G401 (cell line): ENCODE data around the gene TIMM44. TPM values are rescaled to one million over a fixed set of nuclear protein-coding genes. Genes with fewer than 3 reads are reported as not detected.

Experiments used
- DNase-seq: peaks from one replicate; pipeline ENCODE4 v3.0.0-alpha.2; 2015; ENCODE audit warnings: low spot score
- in situ Hi-C: cut with HindIII; loops from 2 replicates; pipeline ENCODE4 v1.10.0; 2016; ENCODE audit warnings: low sequenced_read_pairs, mixed read lengths
- total RNA-seq: library from RNA; depleted of rRNA; stranded (reverse); fragments of >200 nt; shearing (Covaris generic); gene quantifications from 2 replicates; pipeline ENCODE4 v1.2.3, GENCODE V29; 2014

TIMM44 gene
- total RNA-seq, 1 experiment from 2014 or later = 168 TPM

DNA sequence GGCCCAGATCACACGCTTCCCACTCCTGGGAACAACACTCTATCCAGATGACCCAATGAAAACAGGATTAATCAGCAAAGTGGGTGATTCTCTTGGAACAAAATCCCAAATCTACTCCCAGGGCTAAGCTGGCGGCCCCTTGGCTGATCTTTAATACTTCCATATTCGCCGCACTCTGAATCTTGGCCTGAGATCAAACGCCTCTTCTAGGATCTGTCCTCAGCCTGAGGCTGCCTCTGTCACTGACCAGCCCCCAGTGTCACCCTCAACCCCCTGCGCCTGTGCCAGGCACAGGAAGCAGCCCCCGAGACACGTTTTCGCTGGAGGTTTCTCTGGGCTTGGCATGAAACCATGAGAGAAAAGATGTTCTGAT is 15.1 kb downstream of the TIMM44 start:
- in situ Hi-C loops = no loop called here
- no peak for DNase-seq

GRCh38 chr19:7927605-7928333 is 15.7 kb downstream of the TIMM44 start:
- in situ Hi-C loops = no loop called here
- no peak for DNase-seq

- no peak for DNase-seq
- in situ Hi-C loops = no loop called here
These were observed 16.5 kb downstream of the TIMM44 start for GRCh38 chr19:7926727-7927604.

GRCh38 chr19:7926021-7926726 is 17.3 kb downstream of the TIMM44 start, which contains the start of gene CTXN1:
TSS of gene CTXN1 (minus strand) at chr19:7926135. CDS start at chr19:7925538, 597 bp downstream.
- no peak for DNase-seq
- in situ Hi-C loops = no loop called here

- in situ Hi-C loops = no loop called here
These were observed 18.2 kb downstream of the TIMM44 start for GRCh38 chr19:7925171-7925851.

GRCh38 chr19:7924651-7925170 is 18.8 kb downstream of the TIMM44 start:
- in situ Hi-C loops = loop anchor here (5.0 kb wide), 1 partner anchor 72 kb away; no protein-coding TSS in a partner anchor
- DNase-seq = no peak

More at GRCh38 chr19:7925171-7925851, 18.2 kb downstream of the TIMM44 start:
- DNase-seq = peak; percentile 50

DNA sequence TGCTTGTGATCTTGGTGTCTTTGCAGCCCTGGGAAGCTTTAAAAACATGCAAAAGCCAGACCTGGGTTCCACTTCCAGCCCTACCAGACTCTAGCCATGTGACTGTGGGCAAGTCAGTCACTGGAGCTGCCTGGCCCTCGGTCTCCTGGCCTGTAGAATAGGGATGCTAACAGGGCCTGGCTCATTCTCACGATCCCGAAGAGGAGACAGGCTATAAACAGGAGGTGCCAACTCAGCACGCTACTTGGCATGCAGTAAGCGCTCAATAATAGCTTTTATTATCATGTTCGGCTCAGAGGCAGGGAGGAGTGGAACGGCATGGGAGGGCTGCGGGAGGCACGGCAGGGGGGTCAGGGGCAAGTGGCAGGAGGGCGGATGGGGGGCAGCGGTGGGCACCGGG is 19.2 kb downstream of the TIMM44 start:
- in situ Hi-C loops = loop anchor here (5.0 kb wide), 1 partner anchor 72 kb away; no protein-coding TSS in a partner anchor

GRCh38 chr19:7923295-7924191 is 19.9 kb downstream of the TIMM44 start:
- in situ Hi-C loops = loop anchor here (5.0 kb wide), 1 partner anchor 71 kb away; no protein-coding TSS in a partner anchor

More for the DNA sequence above, 19.2 kb downstream of the TIMM44 start:
- DNase-seq = no peak

GRCh38 chr19:7922836-7923195 is 20.6 kb downstream of the TIMM44 start:
- in situ Hi-C loops = loop anchor here (5.0 kb wide), 1 partner anchor 71 kb away; no protein-coding TSS in a partner anchor

More at GRCh38 chr19:7923295-7924191, 19.9 kb downstream of the TIMM44 start:
- no peak for DNase-seq

GRCh38 chr19:7921967-7922835 is 21.3 kb downstream of the TIMM44 start:
- in situ Hi-C loops = loop anchor here (5.0 kb wide), 1 partner anchor 70 kb away; no protein-coding TSS in a partner anchor
- DNase-seq = no peak

More at GRCh38 chr19:7922836-7923195, 20.6 kb downstream of the TIMM44 start:
- DNase-seq = no peak

DNA sequence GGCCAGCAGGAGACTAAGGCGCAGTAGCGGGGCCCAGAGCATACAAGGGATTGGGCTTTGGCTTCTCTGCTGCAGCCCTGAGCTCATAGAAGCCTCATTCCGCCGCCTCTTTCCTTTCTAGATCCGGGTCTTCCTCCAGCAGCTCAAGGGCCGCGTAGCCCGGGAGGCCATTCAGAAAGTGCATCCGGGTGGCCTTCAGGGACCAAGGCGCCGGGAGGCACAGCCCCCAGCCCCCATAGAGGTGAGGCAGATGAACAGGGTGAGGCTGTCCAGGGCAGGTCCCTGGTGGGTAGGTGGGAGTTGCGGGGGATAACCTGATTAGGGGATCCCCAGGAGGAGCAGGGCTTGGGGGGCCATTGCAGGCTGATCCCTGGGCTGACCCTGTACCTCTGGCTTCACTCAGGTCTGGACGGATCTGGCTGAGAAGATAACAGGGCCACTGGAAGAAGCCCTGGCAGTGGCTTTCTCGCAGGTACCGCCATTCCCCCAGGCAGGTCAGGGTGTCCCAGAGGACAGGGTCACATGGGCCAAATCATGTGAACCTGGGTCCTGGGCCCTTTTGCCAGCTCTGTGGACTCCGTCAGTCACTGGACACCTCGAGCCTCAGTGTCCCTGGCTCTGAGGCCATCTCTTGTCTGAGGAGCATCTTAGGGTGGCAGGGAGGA is 22.0 kb downstream of the TIMM44 start:
- no peak for DNase-seq
- in situ Hi-C loops = loop anchor here (5.0 kb wide), 1 partner anchor 69 kb away; no protein-coding TSS in a partner anchor

- DNase-seq = peak; percentile 97
- in situ Hi-C loops = loop anchor here (5.0 kb wide), 1 partner anchor 68 kb away; no protein-coding TSS in a partner anchor
These were observed 22.8 kb downstream of the TIMM44 start for GRCh38 chr19:7920519-7921301.

- in situ Hi-C loops = loop anchor here (5.0 kb wide), 1 partner anchor 68 kb away; no protein-coding TSS in a partner anchor
- peak; percentile 87 for DNase-seq
These were observed 23.6 kb downstream of the TIMM44 start, which contains the start of gene SNAPC2 for GRCh38 chr19:7919610-7920518. TSS of gene SNAPC2 (plus strand) at chr19:7920338. CDS start at chr19:7920367, 29 bp downstream.
